ENCODE data around the gene GLMN.

Gene GLMN
- total RNA-seq: 10.3 to 11.6 (median 11.1) reads per million in 3 donors

- H3K27me3 ChIP-seq (replicated peaks; ENCODE audit: control insufficient read depth, insufficient read depth, low read length, poor library complexity, severe bottlenecking): no peaks in the 10 kb centered on the region
- peak; percentile 43 to 64 (median 56) for DNase-seq
- H3K36me3 ChIP-seq (ENCODE audit: control insufficient read depth, insufficient read depth, low read length): no peaks in the 10 kb centered on the region
- H3K9me3 ChIP-seq (ENCODE audit: control insufficient read depth, low read length): no peaks in the 10 kb centered on the region
- peaks cover 5% of the 10 kb centered on the region for H3K4me1 ChIP-seq (ENCODE audit: control insufficient read depth, insufficient read depth, low read length, poor library complexity, severe bottlenecking)
- peak within 1 kb of the TSS; percentile 88 for H3K27ac ChIP-seq (ENCODE audit: insufficient read depth, low read length, poor library complexity, severe bottlenecking)
- peak within 1 kb of the TSS; percentile 98 for H3K4me3 ChIP-seq (ENCODE audit: insufficient read depth, low read depth, low read length, poor library complexity, severe bottlenecking)
Observed at GRCh38 chr1:92298573-92299476, at the start of gene GLMN, which contains the start of gene RPAP2. Gene GLMN (minus strand): TSS chr1:92298987. CDS start chr1:92297999, 988 bp downstream. Gene RPAP2 (plus strand): TSS chr1:92299059. CDS start chr1:92299074, 15 bp downstream.

GRCh38 chr1:92346866-92347640 is 48.3 kb upstream of the GLMN start:
- peaks cover 27% of the 10 kb centered on the region for H3K36me3 ChIP-seq (ENCODE audit: control insufficient read depth, insufficient read depth, low read length)
- no peaks in the 10 kb centered on the region for H3K4me1 ChIP-seq (ENCODE audit: control insufficient read depth, insufficient read depth, low read length, poor library complexity, severe bottlenecking)
- no peak overlapping the region for H3K4me3 ChIP-seq (ENCODE audit: insufficient read depth, low read depth, low read length, poor library complexity, severe bottlenecking)
- DNase-seq: no peak
- no peaks in the 10 kb centered on the region for H3K27me3 ChIP-seq (replicated peaks; ENCODE audit: control insufficient read depth, insufficient read depth, low read length, poor library complexity, severe bottlenecking)
- no peaks in the 10 kb centered on the region for H3K9me3 ChIP-seq (ENCODE audit: control insufficient read depth, low read length)
- H3K27ac ChIP-seq (ENCODE audit: insufficient read depth, low read length, poor library complexity, severe bottlenecking): no peak overlapping the region

GRCh38 chr1:92343061-92343460 is 44.3 kb upstream of the GLMN start:
- H3K4me3 ChIP-seq (ENCODE audit: insufficient read depth, low read depth, low read length, poor library complexity, severe bottlenecking): no peak overlapping the region
- no peaks in the 10 kb centered on the region for H3K4me1 ChIP-seq (ENCODE audit: control insufficient read depth, insufficient read depth, low read length, poor library complexity, severe bottlenecking)
- no peaks in the 10 kb centered on the region for H3K27me3 ChIP-seq (replicated peaks; ENCODE audit: control insufficient read depth, insufficient read depth, low read length, poor library complexity, severe bottlenecking)
- no peak overlapping the region for H3K27ac ChIP-seq (ENCODE audit: insufficient read depth, low read length, poor library complexity, severe bottlenecking)
- H3K36me3 ChIP-seq (ENCODE audit: control insufficient read depth, insufficient read depth, low read length): peaks cover 14% of the 10 kb centered on the region
- no peak for DNase-seq
- H3K9me3 ChIP-seq (ENCODE audit: control insufficient read depth, low read length): no peaks in the 10 kb centered on the region

GRCh38 chr1:92342401-92342800 is 43.6 kb upstream of the GLMN start:
- DNase-seq: no peak
- H3K4me1 ChIP-seq (ENCODE audit: control insufficient read depth, insufficient read depth, low read length, poor library complexity, severe bottlenecking): no peaks in the 10 kb centered on the region
- no peak overlapping the region for H3K27ac ChIP-seq (ENCODE audit: insufficient read depth, low read length, poor library complexity, severe bottlenecking)
- H3K4me3 ChIP-seq (ENCODE audit: insufficient read depth, low read depth, low read length, poor library complexity, severe bottlenecking): no peak overlapping the region
- H3K27me3 ChIP-seq (replicated peaks; ENCODE audit: control insufficient read depth, insufficient read depth, low read length, poor library complexity, severe bottlenecking): no peaks in the 10 kb centered on the region
- no peaks in the 10 kb centered on the region for H3K9me3 ChIP-seq (ENCODE audit: control insufficient read depth, low read length)
- H3K36me3 ChIP-seq (ENCODE audit: control insufficient read depth, insufficient read depth, low read length): peaks cover 14% of the 10 kb centered on the region

- Histone ChIP-seq H3K27me3 (replicated peaks; ENCODE audit: control insufficient read depth, insufficient read depth, low read length, poor library complexity, severe bottlenecking) (no peaks in the 10 kb centered on the region), H3K4me3 (ENCODE audit: insufficient read depth, low read depth, low read length, poor library complexity, severe bottlenecking) (no peak overlapping the region), H3K36me3 (ENCODE audit: control insufficient read depth, insufficient read depth, low read length) (peaks cover 4% of the 10 kb centered on the region), H3K4me1 (ENCODE audit: control insufficient read depth, insufficient read depth, low read length, poor library complexity, severe bottlenecking) (no peaks in the 10 kb centered on the region), H3K9me3 (ENCODE audit: control insufficient read depth, low read length) (no peaks in the 10 kb centered on the region), H3K27ac (ENCODE audit: insufficient read depth, low read length, poor library complexity, severe bottlenecking) (no peak overlapping the region)
- no peak for DNase-seq
Observed at GRCh38 chr1:92340154-92340553, 41.4 kb upstream of the GLMN start.

GRCh38 chr1:92333668-92334067 is 34.9 kb upstream of the GLMN start:
- Histone ChIP-seq H3K9me3 (ENCODE audit: control insufficient read depth, low read length) (no peaks in the 10 kb centered on the region), H3K4me3 (ENCODE audit: insufficient read depth, low read depth, low read length, poor library complexity, severe bottlenecking) (no peak overlapping the region), H3K36me3 (ENCODE audit: control insufficient read depth, insufficient read depth, low read length) (no peaks in the 10 kb centered on the region), H3K27me3 (replicated peaks; ENCODE audit: control insufficient read depth, insufficient read depth, low read length, poor library complexity, severe bottlenecking) (no peaks in the 10 kb centered on the region), H3K27ac (ENCODE audit: insufficient read depth, low read length, poor library complexity, severe bottlenecking) (no peak overlapping the region), H3K4me1 (ENCODE audit: control insufficient read depth, insufficient read depth, low read length, poor library complexity, severe bottlenecking) (no peaks in the 10 kb centered on the region)
- no peak for DNase-seq

GRCh38 chr1:92329347-92330129 is 30.8 kb upstream of the GLMN start:
- Histone ChIP-seq H3K27me3 (replicated peaks; ENCODE audit: control insufficient read depth, insufficient read depth, low read length, poor library complexity, severe bottlenecking) (no peaks in the 10 kb centered on the region), H3K9me3 (ENCODE audit: control insufficient read depth, low read length) (no peaks in the 10 kb centered on the region), H3K4me1 (ENCODE audit: control insufficient read depth, insufficient read depth, low read length, poor library complexity, severe bottlenecking) (no peaks in the 10 kb centered on the region), H3K4me3 (ENCODE audit: insufficient read depth, low read depth, low read length, poor library complexity, severe bottlenecking) (no peak overlapping the region), H3K27ac (ENCODE audit: insufficient read depth, low read length, poor library complexity, severe bottlenecking) (no peak overlapping the region), H3K36me3 (ENCODE audit: control insufficient read depth, insufficient read depth, low read length) (peaks cover 4% of the 10 kb centered on the region)
- DNase-seq: no peak

- DNase-seq: no peak
- Histone ChIP-seq H3K9me3 (ENCODE audit: control insufficient read depth, low read length) (no peaks in the 10 kb centered on the region), H3K27ac (ENCODE audit: insufficient read depth, low read length, poor library complexity, severe bottlenecking) (no peak overlapping the region), H3K36me3 (ENCODE audit: control insufficient read depth, insufficient read depth, low read length) (peaks cover 4% of the 10 kb centered on the region), H3K27me3 (replicated peaks; ENCODE audit: control insufficient read depth, insufficient read depth, low read length, poor library complexity, severe bottlenecking) (no peaks in the 10 kb centered on the region), H3K4me1 (ENCODE audit: control insufficient read depth, insufficient read depth, low read length, poor library complexity, severe bottlenecking) (no peaks in the 10 kb centered on the region), H3K4me3 (ENCODE audit: insufficient read depth, low read depth, low read length, poor library complexity, severe bottlenecking) (no peak overlapping the region)
Observed at GRCh38 chr1:92327794-92328193, 29.0 kb upstream of the GLMN start.

GRCh38 chr1:92326681-92327080 is 27.9 kb upstream of the GLMN start:
- no peak overlapping the region for H3K4me3 ChIP-seq (ENCODE audit: insufficient read depth, low read depth, low read length, poor library complexity, severe bottlenecking)
- no peaks in the 10 kb centered on the region for H3K9me3 ChIP-seq (ENCODE audit: control insufficient read depth, low read length)
- no peak overlapping the region for H3K27ac ChIP-seq (ENCODE audit: insufficient read depth, low read length, poor library complexity, severe bottlenecking)
- H3K4me1 ChIP-seq (ENCODE audit: control insufficient read depth, insufficient read depth, low read length, poor library complexity, severe bottlenecking): no peaks in the 10 kb centered on the region
- no peaks in the 10 kb centered on the region for H3K27me3 ChIP-seq (replicated peaks; ENCODE audit: control insufficient read depth, insufficient read depth, low read length, poor library complexity, severe bottlenecking)
- peaks cover 4% of the 10 kb centered on the region for H3K36me3 ChIP-seq (ENCODE audit: control insufficient read depth, insufficient read depth, low read length)
- DNase-seq: no peak

Data from effector memory CD4-positive, alpha-beta T cell (primary cell).